Umbilical cord (tissue), 2 donors: Measurements from ENCODE around the gene SLC36A1. TPM values are rescaled to one million over a fixed set of nuclear protein-coding genes. Genes with fewer than 3 reads are reported as not detected.
"Not testable (repeated sequence)": the region's sequence is repeated elsewhere in the genome, so short reads cannot be mapped to it uniquely, and the experiment has no call there.

Experiments
- DNase-seq: peaks from one replicate; pipeline ENCODE4 v3.0.0-alpha.2; 2015; ENCODE audit warnings: low spot score
- total RNA-seq: library from RNA; depleted of rRNA; stranded (reverse); fragments of >200 nt; gene quantifications from one replicate; pipeline ENCODE4 v1.2.3, GENCODE V29; 2014; ENCODE audit warnings: low replicate concordance; ENCODE audit not compliant: insufficient read depth

SLC36A1 gene
- total RNA-seq, 1 donor from 2014 or later, result 4.1 TPM

DNA sequence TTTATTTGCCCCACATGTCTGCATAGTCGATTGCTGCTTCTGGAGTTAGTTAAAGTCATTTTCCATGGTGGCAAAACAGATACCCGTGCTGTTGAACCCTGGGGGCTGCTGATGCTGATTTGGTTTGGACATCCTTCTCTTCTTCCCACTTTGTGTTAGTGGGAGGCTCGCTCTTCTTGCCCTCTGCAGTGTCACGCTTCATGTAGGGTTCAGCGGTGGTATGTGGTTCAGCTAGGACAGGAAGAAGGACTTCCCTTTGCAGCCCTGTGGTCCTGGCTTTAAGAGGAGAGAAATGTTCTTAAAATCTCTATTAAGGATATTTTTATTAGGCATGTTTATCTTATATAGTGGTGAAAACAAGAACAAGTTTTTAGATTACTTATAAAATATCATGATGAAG is 36.2 kb downstream of the SLC36A1 start:
- peak; percentile 7 for DNase-seq

DNA sequence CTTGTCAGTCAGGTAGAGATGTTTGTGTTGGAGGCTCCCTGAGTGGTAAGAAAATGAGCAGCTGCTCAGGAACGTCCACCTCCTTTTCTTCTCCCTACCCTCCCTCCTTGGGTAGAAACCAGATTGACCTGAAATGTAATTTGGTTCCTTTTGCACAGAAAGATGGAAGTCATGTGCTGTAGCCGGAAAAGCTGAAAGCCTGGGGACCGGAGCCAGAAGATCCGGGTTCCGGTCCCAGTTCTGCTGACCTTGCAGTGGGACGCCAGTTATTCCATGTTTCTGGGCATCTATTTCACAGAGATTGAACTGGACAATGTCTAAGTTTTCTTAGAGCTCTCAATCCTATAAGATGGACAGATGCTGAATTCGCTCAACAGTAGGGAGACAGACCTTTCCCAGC is 40.1 kb downstream of the SLC36A1 start:
- DNase-seq, result no peak

DNA sequence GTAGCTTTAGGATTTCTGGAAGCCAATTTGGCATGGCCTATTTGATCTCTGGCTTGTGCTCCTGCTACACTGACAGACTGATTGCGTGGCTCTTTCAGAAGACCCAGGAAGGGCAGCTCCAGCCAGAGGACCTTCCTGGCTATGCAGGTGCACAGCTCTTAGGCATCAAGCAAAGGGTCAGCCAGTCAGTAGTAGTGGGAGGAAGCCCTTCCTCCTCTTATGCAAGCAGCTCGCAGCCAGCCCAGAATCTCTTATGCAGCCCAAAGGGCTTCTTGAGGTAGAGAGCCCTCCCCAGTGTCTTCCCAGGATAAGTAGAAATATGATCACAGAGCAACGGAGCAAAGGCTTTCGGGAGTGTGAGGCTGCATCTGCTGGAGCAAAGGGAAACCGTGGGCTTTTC is 43.2 kb downstream of the SLC36A1 start:
- DNase-seq, result no peak

DNA sequence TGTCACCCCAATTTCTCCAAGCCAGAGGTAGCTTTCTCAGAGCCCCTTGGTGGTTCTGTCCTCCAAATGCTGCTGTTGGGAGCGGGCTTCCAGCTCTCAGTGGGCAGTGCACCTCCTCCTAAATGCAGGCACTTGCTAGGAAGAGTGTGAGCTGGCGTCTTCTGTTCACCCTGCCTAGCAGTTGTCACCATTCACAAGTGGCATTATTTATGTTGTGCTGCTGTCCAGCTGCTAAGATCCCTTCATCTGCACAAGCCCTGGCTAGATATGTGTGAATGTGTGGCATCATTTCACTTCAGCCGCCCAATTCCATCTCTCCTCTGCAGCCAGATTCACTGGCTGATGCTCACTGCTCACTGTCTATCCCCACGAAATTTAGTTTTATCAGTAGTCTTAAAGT is 43.7 kb downstream of the SLC36A1 start:
- DNase-seq, result no peak

DNA sequence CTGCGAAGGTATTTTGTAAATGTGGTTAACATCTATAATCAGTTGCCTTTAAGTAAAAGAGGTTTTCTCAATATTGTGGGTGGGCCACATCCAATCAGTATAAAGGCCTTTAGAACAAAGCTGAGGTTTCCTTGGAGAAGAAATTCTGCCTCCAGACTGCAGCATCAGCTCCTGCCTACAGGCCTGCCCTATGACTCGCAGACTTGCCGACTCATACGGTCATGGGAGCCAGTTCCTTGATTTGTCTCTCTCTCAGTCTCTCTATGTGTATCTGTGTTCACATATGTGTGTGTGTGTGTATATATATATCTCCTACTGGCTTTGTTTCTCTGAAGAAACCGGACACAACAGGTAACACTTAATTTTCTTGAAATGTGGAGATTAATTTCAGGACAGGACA is 45.3 kb downstream of the SLC36A1 start:
- DNase-seq, result peak; percentile 24

DNA sequence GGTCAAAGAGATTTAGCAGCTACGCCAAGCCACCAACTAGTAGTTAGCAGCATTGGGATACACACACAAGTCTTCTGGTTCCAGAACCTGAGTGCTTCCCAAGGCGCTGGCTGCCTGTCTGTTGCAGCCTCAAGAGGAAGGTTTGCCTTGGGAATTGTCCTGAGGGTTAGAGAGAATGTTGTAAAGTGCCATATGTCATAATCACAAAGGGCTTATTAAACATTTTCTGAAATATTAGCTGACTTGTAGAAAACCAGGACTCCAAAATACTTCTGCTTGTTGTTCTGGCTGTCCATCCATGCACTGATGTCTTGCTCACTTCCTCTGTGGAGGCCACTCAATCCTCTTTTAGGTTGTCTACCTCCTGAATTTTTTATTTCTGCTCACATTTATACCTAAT is 46.3 kb downstream of the SLC36A1 start:
- DNase-seq, result no peak

DNA sequence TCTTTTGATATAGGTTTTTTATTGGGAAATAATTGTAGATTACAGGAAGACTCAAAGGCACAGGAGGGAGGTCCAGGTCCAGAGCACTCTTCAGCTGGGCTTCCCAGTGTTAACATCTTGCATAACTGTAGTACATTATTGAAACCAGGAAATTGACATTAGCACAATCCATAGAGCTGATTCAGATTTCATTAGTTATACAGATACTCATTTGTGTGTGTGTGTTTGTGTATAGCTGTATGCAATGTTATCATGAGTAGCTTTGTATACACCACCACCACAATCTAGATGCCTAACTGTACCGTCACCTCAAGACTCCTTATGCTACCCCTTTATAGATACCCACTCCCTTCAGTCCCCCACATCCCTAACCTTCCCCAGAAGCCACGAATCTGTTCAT is 47.9 kb downstream of the SLC36A1 start:
- DNase-seq, result no peak

DNA sequence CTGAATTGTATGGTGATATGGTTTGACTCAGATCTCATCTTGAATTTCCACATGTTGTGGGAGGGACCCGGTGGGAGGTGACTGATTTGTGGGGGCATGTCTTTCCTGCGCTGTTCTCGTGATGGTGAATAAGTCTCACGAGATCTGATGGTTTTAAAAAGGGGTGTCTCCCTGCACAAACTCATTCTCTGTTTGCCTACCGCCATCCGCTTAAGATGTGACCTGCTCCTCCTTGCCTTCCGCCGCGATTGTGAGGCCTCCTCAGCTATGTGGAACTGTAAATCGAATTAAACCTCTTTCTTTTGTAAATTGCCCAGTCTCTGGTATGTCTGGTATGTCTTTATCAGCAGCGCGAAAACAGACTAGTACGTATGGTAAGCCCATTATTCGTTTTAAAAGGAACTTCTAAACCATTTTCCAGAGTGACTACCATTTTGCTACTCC is 48.7 kb downstream of the SLC36A1 start:
- no peak for DNase-seq

DNA sequence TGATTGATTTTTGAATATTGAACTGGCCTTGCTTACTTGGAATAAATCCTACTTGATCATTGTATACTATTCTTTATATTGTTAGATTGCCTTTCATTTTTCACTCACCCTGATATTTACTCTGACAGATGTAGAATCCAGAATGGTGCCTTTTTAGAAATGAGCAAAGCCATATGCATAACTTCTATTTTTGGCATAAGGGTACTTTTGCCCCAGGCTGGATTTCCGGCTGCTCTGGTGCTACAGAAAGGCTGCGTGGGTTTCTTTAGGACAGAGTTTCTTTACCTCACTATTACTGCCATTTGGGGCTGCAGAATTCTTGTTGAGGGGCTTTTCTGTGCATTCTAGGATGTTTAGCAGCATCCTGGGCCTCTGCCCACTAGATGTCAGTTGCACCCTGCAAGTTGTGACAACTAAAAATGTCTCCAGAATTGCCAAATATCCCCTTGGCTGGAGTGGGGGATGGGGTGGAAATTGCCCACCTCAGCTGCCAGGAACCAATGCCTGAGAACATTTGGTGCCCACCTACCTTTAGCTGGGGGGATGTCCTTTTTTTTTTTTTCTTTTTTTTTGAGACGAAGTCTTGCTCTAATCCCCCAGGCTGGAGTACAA is 50.1 kb downstream of the SLC36A1 start:
- DNase-seq, result no peak

DNA sequence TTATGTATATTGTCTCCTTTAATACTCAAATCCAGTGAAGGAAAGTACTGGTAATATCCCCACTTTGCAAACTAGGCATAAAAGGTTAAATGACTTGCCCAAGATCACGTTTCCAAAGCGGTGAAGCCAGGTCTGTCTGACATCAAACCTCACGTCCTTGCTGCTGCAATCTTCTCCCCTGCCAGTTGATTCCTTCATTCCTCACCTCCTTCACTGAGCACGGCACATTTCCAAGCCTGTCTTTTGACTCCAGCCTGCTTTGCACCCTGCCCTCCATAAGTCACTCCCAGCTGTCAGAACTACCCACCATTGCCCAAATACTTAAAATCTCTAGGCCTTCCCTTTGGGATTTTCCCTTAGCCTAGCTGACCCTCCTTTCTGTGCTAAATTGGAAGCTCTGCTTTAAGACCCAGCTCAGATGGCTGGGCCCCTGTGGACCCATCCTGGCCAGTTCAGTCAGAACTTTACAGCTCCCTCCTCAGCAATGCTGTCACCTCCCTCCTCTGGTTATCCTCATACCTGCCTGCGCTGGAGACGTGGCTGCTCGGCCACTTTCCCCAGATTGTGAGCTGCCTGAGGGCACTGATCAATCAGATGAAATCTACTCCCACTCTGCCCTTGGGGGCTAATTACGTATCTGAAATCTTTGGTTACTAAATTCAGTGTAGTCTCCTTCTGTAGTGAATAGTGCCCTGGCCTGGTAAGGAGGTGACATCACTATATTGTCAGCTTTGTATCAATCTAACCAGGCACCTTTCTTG is 51.2 kb downstream of the SLC36A1 start:
- peak; percentile 9 for DNase-seq

DNA sequence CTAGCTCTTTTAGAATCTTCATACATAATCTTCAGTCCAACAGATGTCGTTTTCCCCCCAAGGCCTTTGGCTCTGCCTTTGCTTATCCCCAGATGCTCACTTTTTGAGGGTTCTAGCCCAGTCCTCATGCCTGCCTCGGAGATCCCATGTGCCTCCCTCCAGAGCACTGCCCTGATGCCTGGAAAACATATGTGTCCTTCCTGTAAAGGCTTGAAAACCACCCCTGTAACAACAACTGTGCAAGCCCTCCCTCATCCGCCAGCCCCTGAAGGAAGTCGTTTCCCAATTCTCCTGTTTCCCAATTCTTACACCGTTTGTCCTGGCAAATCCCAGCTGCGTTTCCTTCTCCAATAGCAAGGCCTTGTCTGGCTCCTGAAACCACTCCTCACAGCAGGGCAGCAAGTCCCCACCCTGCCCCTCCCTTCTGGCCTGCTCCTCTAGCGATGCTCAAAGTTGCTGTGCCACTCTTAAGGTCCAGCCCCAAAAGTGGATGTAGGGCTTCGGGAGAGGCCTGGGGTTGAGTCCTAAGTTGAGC is 52.2 kb downstream of the SLC36A1 start:
- no peak for DNase-seq

DNA sequence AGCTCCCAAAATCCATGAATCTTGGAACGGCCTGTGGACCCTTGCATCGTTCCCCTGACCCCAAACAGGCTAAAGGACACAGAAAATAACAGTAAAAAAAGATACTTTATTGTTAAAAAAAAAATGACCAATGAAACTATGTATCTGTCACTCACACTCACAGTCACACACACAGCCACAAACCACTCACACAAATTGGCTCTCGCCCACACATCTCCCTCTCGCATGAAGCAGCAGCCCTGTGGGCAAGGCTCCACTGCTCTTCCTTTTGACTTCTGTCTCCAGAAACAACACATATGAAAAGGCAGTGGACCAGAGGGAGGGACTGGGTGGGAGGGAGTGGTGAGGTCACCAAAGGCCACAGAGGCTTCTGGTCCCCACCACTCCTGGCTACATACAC is 56.6 kb downstream of the SLC36A1 start:
- no peak for DNase-seq

DNA sequence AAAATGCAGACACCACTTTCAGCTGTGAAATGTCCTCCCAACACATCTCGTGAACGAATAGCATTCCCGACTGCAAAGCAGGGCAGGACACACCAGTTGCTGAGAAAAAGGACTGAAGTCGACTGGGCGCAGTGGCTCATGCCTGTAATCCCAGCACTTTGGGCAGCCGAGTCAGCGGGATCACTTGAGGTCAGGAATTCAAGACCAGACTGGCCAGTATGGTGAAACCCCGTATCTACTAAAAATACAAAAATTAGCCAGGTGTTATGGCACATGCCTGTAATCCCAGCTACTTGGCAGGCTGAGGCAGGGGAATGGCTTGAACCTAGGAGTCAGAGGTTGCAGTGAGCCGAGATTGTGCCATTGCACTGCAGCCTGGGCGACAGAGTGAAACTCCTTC is 60.9 kb downstream of the SLC36A1 start:
- not testable (repeated sequence) for DNase-seq

DNA sequence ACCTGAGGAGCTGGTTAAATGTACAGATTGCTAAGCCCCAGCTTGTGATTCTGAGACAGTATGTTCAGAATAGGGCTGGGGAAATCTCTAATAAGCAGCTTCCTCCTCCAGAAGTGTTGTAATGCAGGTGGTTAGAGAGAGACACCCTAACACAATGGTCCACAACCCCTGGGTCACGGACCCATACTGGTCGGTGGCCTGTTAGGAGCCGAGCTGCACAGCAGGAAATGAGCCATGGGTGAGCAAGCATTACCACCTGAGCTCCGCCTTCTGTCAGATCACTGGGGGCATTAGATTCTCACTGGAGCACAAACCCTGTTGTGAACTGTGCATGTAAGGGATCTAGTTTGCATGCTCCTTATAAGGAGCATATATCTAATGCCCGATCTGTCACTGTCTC is 61.8 kb downstream of the SLC36A1 start:
- DNase-seq, result no peak

DNA sequence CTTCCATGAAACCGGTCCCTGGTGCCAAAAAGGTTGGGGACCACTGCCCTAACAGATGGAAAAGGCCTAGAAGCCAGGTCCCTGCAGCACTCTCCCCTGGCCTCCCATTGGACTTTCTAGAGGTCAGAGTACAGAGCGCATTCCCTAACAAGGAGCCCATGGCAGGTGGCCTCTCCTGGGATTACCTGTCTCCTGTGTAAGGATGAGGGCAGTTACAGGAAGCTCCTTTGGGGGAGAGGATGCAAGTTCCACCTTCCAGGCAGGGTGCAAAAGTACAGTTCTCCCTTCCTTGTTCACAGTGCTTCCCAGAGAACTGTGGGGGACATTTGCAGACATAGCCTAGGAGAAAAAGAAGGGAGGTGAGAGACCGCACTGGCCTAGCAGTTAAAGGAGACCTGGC is 62.4 kb downstream of the SLC36A1 start:
- DNase-seq, result no peak

DNA sequence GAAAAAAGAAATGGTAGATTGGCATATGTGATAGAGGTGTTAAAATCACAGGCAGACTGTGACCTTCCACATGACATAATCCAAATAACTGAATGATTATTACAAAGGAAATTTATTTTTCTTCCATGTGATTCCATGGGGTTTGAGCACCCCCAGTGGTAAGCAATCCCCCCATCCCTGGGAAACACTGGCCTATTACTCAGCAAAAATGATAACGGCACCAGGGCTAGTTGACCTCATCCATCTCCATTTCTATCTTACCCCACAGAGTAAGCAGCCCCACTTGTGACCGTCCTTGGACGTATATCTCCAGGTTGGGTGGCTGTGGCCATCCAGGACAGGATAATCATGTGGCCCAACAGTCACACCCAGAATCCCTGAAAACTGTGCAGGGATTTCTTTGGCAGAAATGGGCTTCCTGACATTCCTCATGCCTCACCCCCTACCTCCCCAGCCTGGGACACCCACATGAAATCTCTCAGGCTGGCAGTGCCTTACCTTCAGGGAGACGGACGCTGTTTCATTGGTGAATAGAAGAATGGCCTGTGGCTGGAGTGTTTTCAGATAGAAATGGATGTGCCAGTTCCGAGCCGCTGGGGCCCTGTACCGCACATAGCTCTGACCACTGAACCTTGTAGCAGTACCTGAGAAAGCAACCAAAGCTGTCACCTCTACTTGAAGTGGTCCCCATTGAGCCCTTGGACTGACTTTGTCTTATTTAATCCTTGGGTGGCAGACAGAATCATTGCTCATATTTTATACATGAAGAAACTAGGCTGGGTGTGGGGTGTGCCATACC is 69.9 kb downstream of the SLC36A1 start:
- DNase-seq, result no peak

DNA sequence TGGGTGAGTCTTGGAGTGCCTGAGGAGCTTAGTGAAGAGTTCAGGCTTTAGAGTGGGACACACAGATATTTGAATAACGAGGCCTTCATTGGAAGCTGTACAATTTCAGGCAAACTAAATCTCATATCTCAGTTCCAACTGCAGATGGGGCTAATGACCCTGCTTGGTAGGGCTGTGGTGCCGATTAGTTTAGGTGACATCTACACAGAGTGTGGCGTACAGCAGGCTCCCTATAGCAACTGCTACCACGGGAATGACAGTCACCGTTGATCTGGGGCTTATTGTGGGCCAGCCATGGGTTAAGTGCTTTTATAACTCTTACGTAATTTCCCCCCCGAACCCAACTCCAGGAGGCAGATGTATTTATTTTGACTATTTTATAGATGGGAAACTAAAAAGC is 72.9 kb downstream of the SLC36A1 start:
- no peak for DNase-seq

DNA sequence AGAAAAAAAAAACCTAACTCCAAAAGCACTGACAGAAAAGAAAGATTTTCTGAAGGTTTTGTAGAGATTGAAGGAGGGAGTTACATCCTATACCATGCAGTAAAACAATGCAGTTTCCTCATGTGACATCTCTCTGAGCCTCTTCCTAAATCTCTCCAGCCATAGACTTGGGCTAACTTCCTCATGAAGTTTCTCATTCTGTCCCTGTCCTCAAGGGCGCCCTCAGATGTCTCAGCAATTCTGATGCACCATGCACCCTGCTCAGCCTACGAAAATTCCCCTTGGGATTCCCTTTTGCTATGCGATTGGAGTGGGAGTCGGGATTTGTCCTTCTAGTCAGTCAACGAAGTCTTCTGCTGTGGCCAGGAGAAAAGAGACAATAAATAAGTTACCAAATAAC is 74.8 kb downstream of the SLC36A1 start:
- no peak for DNase-seq

DNA sequence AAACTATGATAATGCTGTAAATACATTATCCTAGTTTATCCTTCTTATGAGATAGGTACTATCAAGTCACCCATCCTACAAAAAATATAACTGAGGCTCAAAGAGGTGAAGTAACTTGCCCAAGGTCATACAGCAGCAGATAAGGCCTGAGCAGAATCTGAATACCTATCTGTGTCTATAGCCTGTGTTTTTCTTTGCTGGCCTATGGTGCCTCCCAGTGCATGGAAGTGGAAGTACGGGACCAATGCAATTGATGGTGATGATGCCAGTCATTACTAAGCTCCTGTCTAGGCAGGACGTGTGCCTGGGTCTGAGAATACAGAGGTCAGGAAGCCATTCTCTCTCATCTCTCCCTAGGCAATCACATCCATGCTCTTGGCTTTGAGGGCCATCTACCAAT is 75.9 kb downstream of the SLC36A1 start:
- peak; percentile 13 for DNase-seq

DNA sequence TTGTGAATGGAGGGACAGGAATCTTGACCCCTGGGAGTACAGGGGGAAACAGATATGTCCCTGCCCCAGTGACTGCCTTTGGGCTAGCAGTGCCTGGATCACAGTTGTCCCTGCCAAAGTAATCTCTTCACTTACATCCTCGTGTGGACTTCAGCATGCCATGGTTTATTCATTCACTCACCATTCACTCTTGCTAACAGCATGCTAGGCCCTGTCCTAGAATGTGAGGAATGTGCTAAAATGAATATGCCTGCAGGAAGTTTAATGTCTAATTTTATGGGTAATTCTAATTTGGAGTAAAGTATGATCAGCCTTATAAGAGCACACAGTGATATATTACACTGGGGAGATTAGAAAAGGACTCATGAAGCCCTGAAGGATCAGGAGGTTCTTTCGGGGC is 80.8 kb downstream of the SLC36A1 start:
- no peak for DNase-seq

DNA sequence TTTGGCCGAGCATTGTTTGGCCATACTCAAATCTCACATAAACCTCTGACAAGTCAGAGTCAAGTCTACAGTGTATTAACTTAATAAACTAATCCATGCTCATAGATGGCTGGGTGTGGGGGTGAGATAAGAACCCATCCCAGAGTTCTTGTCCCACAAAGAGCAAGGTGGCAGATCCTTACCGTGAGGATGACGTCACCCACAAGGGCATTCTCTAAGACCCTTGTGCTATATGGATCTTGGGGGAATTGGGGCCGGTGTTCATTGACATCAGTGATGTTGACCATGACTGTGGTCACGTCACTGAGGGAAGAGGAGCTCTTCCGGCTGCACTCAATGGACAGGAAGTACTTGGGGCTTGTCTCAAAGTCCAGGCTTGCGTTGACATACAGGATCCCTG is 81.6 kb downstream of the SLC36A1 start:
- no peak for DNase-seq

DNA sequence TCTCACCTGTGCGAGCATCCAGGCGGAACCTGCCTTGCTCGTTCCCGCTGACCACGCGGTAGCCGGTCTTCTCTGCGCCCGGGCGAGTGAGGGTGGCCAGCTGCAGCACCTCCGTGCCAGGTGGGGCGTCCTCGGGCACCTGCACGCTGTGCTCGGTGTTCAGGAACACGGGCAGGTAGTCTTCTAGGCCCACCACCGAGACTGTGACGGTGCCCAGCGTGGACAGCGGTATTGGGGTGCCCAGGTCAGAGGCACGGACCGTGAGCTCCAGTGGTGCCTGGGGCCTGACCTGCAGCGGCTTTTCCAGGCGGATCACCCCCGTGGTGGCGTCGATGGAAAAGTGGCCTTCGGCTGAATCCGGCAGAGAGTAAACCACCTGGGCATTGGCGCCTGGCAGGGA is 84.2 kb downstream of the SLC36A1 start:
- DNase-seq, result no peak
